Stimulated activated CD4-positive, alpha-beta T cell treated with anti-CD3 and anti-CD28 coated beads, Interleukin-12 subunit alpha, Interleukin-12 subunit beta, amount 100 ng/mL, for 4 hours (primary cell): Measurements from ENCODE around the gene GPC5.

Source experiments
- DNase-seq: peaks from one replicate; pipeline ENCODE4 v3.0.0-alpha.2; 2020

The GPC5 gene

GRCh38 chr13:92054389-92054788 lies 656.0 kb downstream of the GPC5 start:
- DNase-seq = no peak

- DNase-seq = no peak
Observed at GRCh38 chr13:92074658-92075057, 676.2 kb downstream of the GPC5 start.

- no peak for DNase-seq
Observed at GRCh38 chr13:92097337-92097903, 699.0 kb downstream of the GPC5 start.

- no peak for DNase-seq
Observed at GRCh38 chr13:92101801-92102200, 703.4 kb downstream of the GPC5 start.

- no peak for DNase-seq
Observed at GRCh38 chr13:92103689-92104153, 705.3 kb downstream of the GPC5 start.

GRCh38 chr13:92122186-92122853 lies 723.9 kb downstream of the GPC5 start:
- no peak for DNase-seq

- DNase-seq = no peak
Observed at GRCh38 chr13:92126399-92126798, 728.0 kb downstream of the GPC5 start.

- no peak for DNase-seq
Observed at GRCh38 chr13:92135509-92135908, 737.1 kb downstream of the GPC5 start.

GRCh38 chr13:92136449-92137155 lies 738.2 kb downstream of the GPC5 start:
- DNase-seq = no peak

GRCh38 chr13:92137520-92137919 lies 739.1 kb downstream of the GPC5 start:
- DNase-seq = no peak

- DNase-seq = no peak
Observed at GRCh38 chr13:92143766-92144165, 745.3 kb downstream of the GPC5 start.

- DNase-seq = no peak
Observed at GRCh38 chr13:92150606-92151005, 752.2 kb downstream of the GPC5 start.

- no peak for DNase-seq
Observed at GRCh38 chr13:92158346-92158745, 759.9 kb downstream of the GPC5 start.

GRCh38 chr13:92164822-92165221 lies 766.4 kb downstream of the GPC5 start:
- no peak for DNase-seq

- DNase-seq = no peak
Observed at GRCh38 chr13:92172191-92172590, 773.8 kb downstream of the GPC5 start.

GRCh38 chr13:92173254-92173653 lies 774.8 kb downstream of the GPC5 start:
- no peak for DNase-seq

GRCh38 chr13:92175330-92175729 lies 776.9 kb downstream of the GPC5 start:
- DNase-seq = no peak

GRCh38 chr13:92177966-92178365 lies 779.5 kb downstream of the GPC5 start:
- DNase-seq = no peak

- DNase-seq = no peak
Observed at GRCh38 chr13:92179223-92179622, 780.8 kb downstream of the GPC5 start.

- DNase-seq = no peak
Observed at GRCh38 chr13:92187378-92187989, 789.1 kb downstream of the GPC5 start.

- no peak for DNase-seq
Observed at GRCh38 chr13:92188574-92188973, 790.2 kb downstream of the GPC5 start.

- no peak for DNase-seq
Observed at GRCh38 chr13:92196591-92197256, 798.3 kb downstream of the GPC5 start.

GRCh38 chr13:92197669-92198068 lies 799.2 kb downstream of the GPC5 start:
- no peak for DNase-seq
